HepG2 (cell line): ENCODE results near the gene ZXDC. TPM values are rescaled to one million over a fixed set of nuclear protein-coding genes. Genes with fewer than 3 reads are reported as not detected.

ENCODE experiments used
- ATAC-seq: fragments of 200-7000 bp; cut with Tn5 transposase; 3 replicates; pipeline ENCODE4 v1.9.1; 2020; ENCODE audit warnings: mild to moderate bottlenecking, moderate library complexity
- BruUV-seq: library from RNA; stranded (reverse); fragments of 400-500 nt; replicated peaks from 2 replicates; lab custom pipeline; 2021; lab: Mats Ljungman, UMichigan
- CTCF ChIA-PET: fragments of 300-600 bp; formaldehyde crosslinking; extraction: SDS; loops from one replicate; lab custom pipeline; 2021; ENCODE audit warnings: low total read pairs, inconsistent platforms, low intra/inter-chr PET ratio; lab: Yijun Ruan, JAX
- POLR2A ChIA-PET: fragments of 350-600 bp; sonication (Branson Sonifier 250); formaldehyde crosslinking; loops from one replicate; lab custom pipeline; 2020; ENCODE audit warnings: antibody characterized with exemption, inconsistent platforms; lab: Yijun Ruan, JAX
- DNase-seq: peaks from one replicate; pipeline ENCODE4 v3.0.0-alpha.2; 2015; ENCODE audit warnings: low spot score
- FAIRE-seq: peaks from 3 replicates; lab custom pipeline; 2011; peaks lifted over from hg19 to GRCh38; lab: Jason Lieb, UNC
- H2AFZ ChIP-seq: one replicate; pipeline ENCODE4 v1.6.1; 2011; ENCODE audit warnings: low read length, inconsistent platforms
- H3K27ac ChIP-seq: fragments of 300-600 bp; 3 replicates; pipeline ENCODE4 v1.8.0; 2011; ENCODE audit warnings: mixed run types, mild to moderate bottlenecking, mixed read lengths, low read length, inconsistent platforms; ENCODE audit not compliant: insufficient read depth; ENCODE audit errors: extremely low read length
- H3K27me3 ChIP-seq, 2 experiments: fragments of 200-600 bp in 1 of 2; 2 replicates in 1 of 2; 3 replicates in 1 of 2; pipeline versions ENCODE4 v1.6.0 to v1.8.0; 2011; ENCODE audit warnings: low read length in 2 of 2, mild to moderate bottlenecking in 2 of 2, moderate library complexity in 2 of 2, inconsistent platforms in 1 of 2; ENCODE audit not compliant: insufficient read depth in 2 of 2, control insufficient read depth in 1 of 2
- H3K36me3 ChIP-seq, 2 experiments: fragments of 200-600 bp in 1 of 2; replicated peaks in 1 of 2; 2 replicates in 1 of 2; 3 replicates in 1 of 2; pipeline versions ENCODE4 v1.5.1 to v1.8.0; 2011; ENCODE audit warnings: low read length in 2 of 2, inconsistent platforms in 1 of 2; ENCODE audit not compliant: insufficient read depth in 2 of 2, control insufficient read depth in 1 of 2
- H3K4me1 ChIP-seq: 2 replicates; pipeline ENCODE4 v1.5.1; 2012; ENCODE audit warnings: low read length, inconsistent platforms; ENCODE audit not compliant: insufficient read depth
- H3K4me2 ChIP-seq: 2 replicates; pipeline ENCODE4 v1.6.0; 2011; ENCODE audit warnings: low read depth, low read length, inconsistent platforms
- H3K4me3 ChIP-seq, 3 experiments: fragments of 200-600 bp in 1 of 3; sonication (generic), shearing (Covaris generic) in 1 of 3; replicated peaks in 1 of 3; 2 replicates each; pipeline ENCODE4 v1.5.1; 2011 to 2016; ENCODE audit warnings: low read length in 3 of 3, inconsistent platforms in 2 of 3, low read depth in 2 of 3, mild to moderate bottlenecking in 2 of 3, control low read depth in 1 of 3, mixed read lengths in 1 of 3; ENCODE audit not compliant: insufficient read depth in 1 of 3
- H3K79me2 ChIP-seq: one replicate; pipeline ENCODE4 v1.6.1; 2011; ENCODE audit warnings: low read length, inconsistent platforms; ENCODE audit not compliant: insufficient read depth
- H3K9ac ChIP-seq: 2 replicates; pipeline ENCODE4 v1.6.0; 2011; ENCODE audit warnings: mild to moderate bottlenecking, low read depth, low read length, inconsistent platforms; ENCODE audit not compliant: insufficient read depth
- H3K9me3 ChIP-seq: 2 replicates; pipeline ENCODE4 v1.5.1; 2012; ENCODE audit warnings: mild to moderate bottlenecking, low read length
- H4K20me1 ChIP-seq: 2 replicates; pipeline ENCODE4 v1.6.0; 2011; ENCODE audit warnings: inconsistent platforms, mild to moderate bottlenecking, low read length, moderate library complexity; ENCODE audit not compliant: insufficient read depth
- ARHGAP35 ChIP-seq: sonication (generic); formaldehyde crosslinking; IDR thresholded peaks from 2 replicates; pipeline ENCODE4 v1.9.0; 2022; ENCODE audit warnings: mild to moderate bottlenecking, inconsistent platforms, moderate library complexity, missing genetic modification reagents, borderline replicate concordance
- CCAR2 ChIP-seq: fragments of 200-400 bp; formaldehyde crosslinking; optimal IDR thresholded peaks from 2 replicates; pipeline ENCODE3; 2018; ENCODE audit warnings: low read depth, mild to moderate bottlenecking, low read length, moderate library complexity
- CENPX ChIP-seq: sonication (generic); formaldehyde crosslinking; IDR thresholded peaks from 2 replicates; pipeline ENCODE4 v1.9.0; 2021; ENCODE audit warnings: mild to moderate bottlenecking, missing genetic modification reagents, moderate library complexity
- DRAP1 ChIP-seq: IDR thresholded peaks from 2 replicates; pipeline ENCODE4 v1.6.1; 2016; ENCODE audit warnings: missing genetic modification reagents, missing compliant biosample characterization
- HNRNPH1 ChIP-seq: fragments of 200-400 bp; formaldehyde crosslinking; optimal IDR thresholded peaks from 2 replicates; pipeline ENCODE3; 2017; ENCODE audit warnings: mild to moderate bottlenecking, low read depth, low read length
- IKZF5 ChIP-seq: IDR thresholded peaks from 2 replicates; pipeline ENCODE4 v1.6.1; 2018; ENCODE audit warnings: missing genetic modification reagents, mild to moderate bottlenecking, missing compliant biosample characterization
- KDM6A ChIP-seq: IDR thresholded peaks from 2 replicates; pipeline ENCODE4 v1.6.1; 2016; ENCODE audit warnings: low read depth
- MIXL1 ChIP-seq: IDR thresholded peaks from 2 replicates; pipeline ENCODE4 v1.6.1; 2016
- NR2F1 ChIP-seq, 2 experiments: fragments of 450-650 bp in 1 of 2; formaldehyde crosslinking in 1 of 2; IDR thresholded peaks; 2 replicates each; pipeline versions ENCODE4 v1.5.0 to v1.6.1; 2016 to 2020; ENCODE audit warnings: mild to moderate bottlenecking in 1 of 2, missing compliant biosample characterization in 1 of 2, missing genetic modification reagents in 1 of 2, moderate library complexity in 1 of 2
- SRY ChIP-seq: sonication (generic); formaldehyde crosslinking; IDR thresholded peaks from 2 replicates; pipeline ENCODE4 v1.8.0; 2022; ENCODE audit warnings: mild to moderate bottlenecking, missing genetic modification reagents
- TCF7 ChIP-seq: sonication (generic); IDR thresholded peaks from 2 replicates; pipeline ENCODE4 v1.6.1; 2016; ENCODE audit warnings: antibody characterized with exemption, low read depth
- U2AF2 ChIP-seq: fragments of 200-400 bp; formaldehyde crosslinking; IDR thresholded peaks from 2 replicates; pipeline ENCODE4 v1.6.1; 2017; ENCODE audit warnings: low read depth, mild to moderate bottlenecking, low read length
- ZNF234 ChIP-seq: sonication (generic); formaldehyde crosslinking; conservative IDR thresholded peaks from 2 replicates; pipeline ENCODE4 v1.5.1; 2020; ENCODE audit warnings: mild to moderate bottlenecking, missing genetic modification reagents
- ZNF550 ChIP-seq: sonication (generic); formaldehyde crosslinking; IDR thresholded peaks from 2 replicates; pipeline ENCODE4 v1.4.0; 2020; ENCODE audit warnings: mild to moderate bottlenecking, missing genetic modification reagents, borderline replicate concordance
- ZNF572 ChIP-seq: sonication (generic); formaldehyde crosslinking; IDR thresholded peaks from 2 replicates; pipeline ENCODE4 v1.5.1; 2020; ENCODE audit warnings: mild to moderate bottlenecking, missing genetic modification reagents
- ZNF749 ChIP-seq: sonication (generic); formaldehyde crosslinking; IDR thresholded peaks from 2 replicates; pipeline ENCODE4 v1.8.0; 2022; ENCODE audit warnings: mild to moderate bottlenecking, missing genetic modification reagents, moderate library complexity, borderline replicate concordance
- WGBS: methylation state at CpG from one replicate; pipeline ENCODE4 v1.1.6; 2017; ENCODE audit warnings: low lambda C conversion rate; 5-methylcytosine and 5-hydroxymethylcytosine counted together
- in situ Hi-C: cut with HindIII; loops from 2 replicates; pipeline ENCODE4 v1.10.0; 2017; ENCODE audit warnings: low pct_unique_long_range_greater_than_20kb; ENCODE audit not compliant: extremely low pct_ligation_motif_present
- intact Hi-C: fragments of 100-400 bp; cut with micrococcal nuclease; formaldehyde crosslinking; loops from one replicate; pipeline ENCODE4 v1.10.0; 2022; ENCODE audit not compliant: unreplicated experiment
- polyA plus RNA-seq, 8 experiments: library from polyadenylated mRNA; depleted of rRNA in 3 of 8; stranded (reverse) in 7 of 8; unstranded in 1 of 8; fragments of >200 nt; fragmentation: Illumina TruSeq in 4 of 8; extraction: Trizol in 4 of 8; gene quantifications; 2 replicates each; pipeline versions ENCODE4 v1.2.1 to v1.2.3, GENCODE V29; 2011 to 2016; ENCODE audit warnings: low read depth in 4 of 8, missing spikeins in 1 of 8, mixed read lengths in 1 of 8; ENCODE audit not compliant: insufficient read depth in 1 of 8
- total RNA-seq, 5 experiments: library from RNA; depleted of rRNA; stranded (reverse); fragments of >200 nt; fragmentation: Illumina TruSeq; extraction: Trizol; gene quantifications; 2 replicates each; pipeline ENCODE4 v1.2.3, GENCODE V29; 2016; ENCODE audit warnings: low read depth in 1 of 5
- TF ChIP-seq, protein P1 (sequence below): IDR thresholded peaks from 2 replicates; pipeline ENCODE4 v1.4.0; 2020; ENCODE audit warnings: mild to moderate bottlenecking, missing genetic modification reagents
- TF ChIP-seq, protein P2 (sequence below), 2 experiments: fragments of 450-650 bp in 1 of 2; sonication (generic) in 1 of 2; formaldehyde crosslinking; IDR thresholded peaks; 2 replicates each; pipeline versions ENCODE4 v1.5.0 to v1.8.0; 2020 to 2022; ENCODE audit warnings: mild to moderate bottlenecking in 1 of 2, missing genetic modification reagents in 1 of 2

ZXDC gene
- total and polyA plus RNA-seq, 2 of the 13 experiments (the other 11 are each of a cell fraction or from before 2014, with no cell fraction given), result 17.6 to 21.2 TPM

DNA sequence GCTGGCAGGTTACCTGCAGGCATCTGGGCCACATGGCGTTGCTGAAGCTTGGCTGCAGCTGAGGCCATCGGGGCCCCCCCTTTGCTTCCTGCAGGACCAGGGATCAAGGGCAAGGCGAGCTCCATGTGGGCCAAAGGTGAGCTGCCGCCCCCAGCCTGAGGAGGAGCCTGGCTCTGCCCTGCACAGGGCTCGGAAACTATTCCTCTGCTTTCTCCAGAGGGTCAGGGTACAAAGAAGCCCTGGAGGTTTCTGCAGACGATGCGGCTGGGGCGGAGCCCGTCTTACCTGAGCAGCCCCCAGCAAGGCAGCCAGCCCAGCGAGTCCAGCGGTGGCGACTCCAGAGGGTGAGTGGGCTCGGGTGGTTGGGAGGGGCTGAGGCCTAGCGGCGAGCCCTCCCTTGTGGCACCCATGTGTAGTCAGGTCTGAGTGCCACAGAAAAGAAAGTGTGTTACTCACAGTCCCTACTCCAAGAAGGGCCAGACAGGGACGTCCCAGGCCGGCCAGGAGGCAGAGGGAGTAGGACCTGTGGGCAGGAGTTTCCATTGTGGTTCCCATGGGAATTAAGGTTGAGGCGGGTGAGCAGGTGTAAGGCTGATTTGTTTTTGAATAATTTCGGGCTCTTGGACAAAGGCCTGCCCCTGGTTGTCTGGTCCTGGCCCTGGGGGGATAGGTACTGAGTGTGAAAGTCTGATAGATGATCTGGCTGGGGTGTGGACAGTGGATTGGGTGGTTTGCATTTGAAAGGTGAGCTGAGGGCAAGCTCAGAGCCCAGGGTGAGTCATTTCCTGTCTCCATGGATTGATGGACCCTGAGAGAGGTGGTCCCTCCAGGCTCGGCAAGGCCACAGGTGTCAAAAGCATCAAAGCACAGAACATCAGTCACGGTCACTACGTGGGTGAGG lies 55.6 kb downstream of the ZXDC start:
- no peak overlapping the region for H2AFZ ChIP-seq
- FAIRE-seq (no peak), ATAC-seq (peak; percentile 36), DNase-seq (peak; percentile 35)
- H4K20me1 ChIP-seq, result no peaks in the 10 kb centered on the region
- H3K79me2 ChIP-seq, result no peaks in the 10 kb centered on the region
- intact Hi-C loops, result no loop called here
- BruUV-seq, result no TSS peak
- peak overlapping the region; percentile 55 for H3K4me2 ChIP-seq
- no peaks in the 10 kb centered on the region for H3K36me3 ChIP-seq
- H3K4me1 ChIP-seq, result peaks cover 33% of the 10 kb centered on the region
- H3K27me3 ChIP-seq, result peaks cover 1 to 13% of the 10 kb centered on the region in 2 experiments; a peak in 4 of 5 replicates
- ChIA-PET POLR2A (no interaction called here), CTCF (no interaction called here)
- WGBS, result 7% methylated on average over 6 of the region's 22 CpGs
- H3K27ac ChIP-seq, result no peak overlapping the region
- H3K4me3 ChIP-seq, result peak overlapping the region in 1 of 3 experiments; percentile 40; a peak in 1 of 6 replicates
- no peak overlapping the region for H3K9ac ChIP-seq
- in situ Hi-C loops, result no loop called here
- no peaks in the 10 kb centered on the region for H3K9me3 ChIP-seq
- TF ChIP-seq KDM6A (CRISPR knock-in tag), result no peak
- no peak for TF ChIP-seq U2AF2
- no peak for TF ChIP-seq IKZF5 (CRISPR knock-in tag)
- TF ChIP-seq ZNF749 (CRISPR knock-in tag), result no peak
- no peak for TF ChIP-seq ZNF550 (CRISPR knock-in tag)
- no peak for TF ChIP-seq MIXL1 (CRISPR knock-in tag)
- TF ChIP-seq, protein P1, sequence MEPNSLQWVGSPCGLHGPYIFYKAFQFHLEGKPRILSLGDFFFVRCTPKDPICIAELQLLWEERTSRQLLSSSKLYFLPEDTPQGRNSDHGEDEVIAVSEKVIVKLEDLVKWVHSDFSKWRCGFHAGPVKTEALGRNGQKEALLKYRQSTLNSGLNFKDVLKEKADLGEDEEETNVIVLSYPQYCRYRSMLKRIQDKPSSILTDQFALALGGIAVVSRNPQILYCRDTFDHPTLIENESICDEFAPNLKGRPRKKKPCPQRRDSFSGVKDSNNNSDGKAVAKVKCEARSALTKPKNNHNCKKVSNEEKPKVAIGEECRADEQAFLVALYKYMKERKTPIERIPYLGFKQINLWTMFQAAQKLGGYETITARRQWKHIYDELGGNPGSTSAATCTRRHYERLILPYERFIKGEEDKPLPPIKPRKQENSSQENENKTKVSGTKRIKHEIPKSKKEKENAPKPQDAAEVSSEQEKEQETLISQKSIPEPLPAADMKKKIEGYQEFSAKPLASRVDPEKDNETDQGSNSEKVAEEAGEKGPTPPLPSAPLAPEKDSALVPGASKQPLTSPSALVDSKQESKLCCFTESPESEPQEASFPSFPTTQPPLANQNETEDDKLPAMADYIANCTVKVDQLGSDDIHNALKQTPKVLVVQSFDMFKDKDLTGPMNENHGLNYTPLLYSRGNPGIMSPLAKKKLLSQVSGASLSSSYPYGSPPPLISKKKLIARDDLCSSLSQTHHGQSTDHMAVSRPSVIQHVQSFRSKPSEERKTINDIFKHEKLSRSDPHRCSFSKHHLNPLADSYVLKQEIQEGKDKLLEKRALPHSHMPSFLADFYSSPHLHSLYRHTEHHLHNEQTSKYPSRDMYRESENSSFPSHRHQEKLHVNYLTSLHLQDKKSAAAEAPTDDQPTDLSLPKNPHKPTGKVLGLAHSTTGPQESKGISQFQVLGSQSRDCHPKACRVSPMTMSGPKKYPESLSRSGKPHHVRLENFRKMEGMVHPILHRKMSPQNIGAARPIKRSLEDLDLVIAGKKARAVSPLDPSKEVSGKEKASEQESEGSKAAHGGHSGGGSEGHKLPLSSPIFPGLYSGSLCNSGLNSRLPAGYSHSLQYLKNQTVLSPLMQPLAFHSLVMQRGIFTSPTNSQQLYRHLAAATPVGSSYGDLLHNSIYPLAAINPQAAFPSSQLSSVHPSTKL (CRISPR knock-in tag), result 0 out of 2 replicates have a peak, but pooled peaks have one; percentile 30
- TF ChIP-seq ZNF572 (CRISPR knock-in tag), result no peak
- no peak for TF ChIP-seq SRY (CRISPR knock-in tag)
- TF ChIP-seq CENPX (CRISPR knock-in tag), result no peak
- no peak for TF ChIP-seq DRAP1 (CRISPR knock-in tag)
- no peak; the same call in 1 of the 2 replicates for TF ChIP-seq ARHGAP35 (CRISPR knock-in tag)
- TF ChIP-seq ZNF234 (CRISPR knock-in tag), result no peak
- no peak for TF ChIP-seq CCAR2
- no peak for TF ChIP-seq NR2F1 (CRISPR knock-in tag; IDR thresholded peaks at IDR 0.05)
- TF ChIP-seq, protein P2, sequence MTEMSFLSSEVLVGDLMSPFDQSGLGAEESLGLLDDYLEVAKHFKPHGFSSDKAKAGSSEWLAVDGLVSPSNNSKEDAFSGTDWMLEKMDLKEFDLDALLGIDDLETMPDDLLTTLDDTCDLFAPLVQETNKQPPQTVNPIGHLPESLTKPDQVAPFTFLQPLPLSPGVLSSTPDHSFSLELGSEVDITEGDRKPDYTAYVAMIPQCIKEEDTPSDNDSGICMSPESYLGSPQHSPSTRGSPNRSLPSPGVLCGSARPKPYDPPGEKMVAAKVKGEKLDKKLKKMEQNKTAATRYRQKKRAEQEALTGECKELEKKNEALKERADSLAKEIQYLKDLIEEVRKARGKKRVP (CRISPR knock-in tag; IDR thresholded peaks at IDR 0.05), result no peak
- TF ChIP-seq TCF7, result no peak; the same call in 1 of the 2 replicates
- no peak for TF ChIP-seq HNRNPH1
